SK-N-MC (cell line): Measurements from ENCODE around the gene MYCT1.

Source experiments
- EZH2 ChIP-seq: fragments of 200-600 bp; sonication (generic); IDR thresholded peaks from one replicate; pipeline ENCODE4 v1.6.1; 2017; ENCODE audit warnings: antibody characterized with exemption
- POLR2AphosphoS5 ChIP-seq: IDR thresholded peaks from 2 replicates; pipeline ENCODE4 v1.6.1; 2012; ENCODE audit warnings: mild to moderate bottlenecking, low read depth, low read length, borderline replicate concordance

DNA sequence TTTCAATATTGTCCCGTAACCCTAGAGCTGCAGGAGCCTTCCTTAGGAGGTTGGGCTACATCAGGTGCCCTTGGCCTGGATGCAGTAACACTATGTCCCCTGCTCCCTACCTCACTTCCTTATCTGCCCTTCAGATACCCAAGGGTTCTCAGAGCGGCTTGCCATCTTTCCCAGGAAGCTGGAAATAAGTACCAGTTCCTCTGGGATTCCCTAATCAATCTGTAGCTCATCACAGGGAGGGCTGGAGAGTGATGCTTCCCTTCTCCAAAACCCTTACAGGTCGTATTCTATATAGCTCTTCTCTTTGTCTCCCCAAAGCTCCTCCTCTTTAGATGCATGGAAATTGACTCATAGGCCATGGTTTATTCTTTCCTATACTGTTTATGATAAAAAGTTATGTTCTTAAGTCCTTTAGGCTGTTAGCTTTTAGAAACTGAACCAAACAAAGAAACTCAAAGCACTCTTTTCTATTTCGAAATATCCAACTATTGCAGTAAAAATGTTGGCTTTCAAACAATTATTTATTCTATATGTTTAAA, 4.2 kb downstream of the MYCT1 start:
- TF ChIP-seq POLR2AphosphoS5 (no peak), EZH2 (no peak)
